ENCODE measurements around the gene RCBTB1.

- TF ChIP-seq POLR2A (IDR thresholded peaks at IDR 0.05) (no peak), CTCF (IDR thresholded peaks at IDR 0.05) (no peak)
Observed at GRCh38 chr13:49571299-49572240, 13.8 kb downstream of the RCBTB1 start.

Measured in prostate gland (tissue), 2 donors.